ENCODE results near the gene ZNRF3. TPM values are rescaled to one million over a fixed set of nuclear protein-coding genes. Genes with fewer than 3 reads are reported as not detected.

ZNRF3 gene
- polyA plus RNA-seq, 1 donor from 2014 or later: 2.9 TPM

- H3K9ac ChIP-seq (ENCODE audit: low read length): no peak overlapping the region
- H3K9me3 ChIP-seq (ENCODE audit: low read length): no peaks in the 10 kb centered on the region
- TF ChIP-seq MXI1 (conservative IDR thresholded peaks at IDR 0.05; ENCODE audit: poor library complexity, severe bottlenecking) (no peak), EZH2 (IDR thresholded peaks at IDR 0.05; ENCODE audit: borderline replicate concordance, insufficient read depth, low read length, poor library complexity, severe bottlenecking) (no peak), EP300 (conservative IDR thresholded peaks at IDR 0.05; ENCODE audit: poor library complexity, severe bottlenecking) (no peak), CTCF (IDR thresholded peaks at IDR 0.05; ENCODE audit: poor library complexity, severe bottlenecking) (no peak), RAD21 (conservative IDR thresholded peaks at IDR 0.05) (no peak), SMC3 (conservative IDR thresholded peaks at IDR 0.05; ENCODE audit: poor library complexity) (no peak), TAF1 (IDR thresholded peaks at IDR 0.05; ENCODE audit: low read depth) (no peak), REST (IDR thresholded peaks at IDR 0.05; ENCODE audit: borderline replicate concordance) (no peak), POLR2AphosphoS5 (IDR thresholded peaks at IDR 0.05) (no peak)
- no peak overlapping the region for H3K4me2 ChIP-seq (ENCODE audit: low read length)
- H3F3A ChIP-seq (ENCODE audit: insufficient read depth, low read length, poor library complexity, severe bottlenecking): no peaks in the 10 kb centered on the region
- no peaks in the 10 kb centered on the region for H3K27me3 ChIP-seq (ENCODE audit: insufficient read depth, low read depth, low read length)
- H3K9me2 ChIP-seq (ENCODE audit: insufficient read depth, low read length): no peaks in the 10 kb centered on the region
- no peaks in the 10 kb centered on the region for H3K79me2 ChIP-seq (replicated peaks; ENCODE audit: insufficient read depth, low read length)
- H3K4me3 ChIP-seq (ENCODE audit: low read length): no peak overlapping the region
- no peaks in the 10 kb centered on the region for H3K36me3 ChIP-seq (ENCODE audit: insufficient read depth, low read length)
- no peaks in the 10 kb centered on the region for H4K20me1 ChIP-seq (ENCODE audit: insufficient read depth)
- H2AFZ ChIP-seq (ENCODE audit: low read depth, low read length): no peak overlapping the region
- no peak overlapping the region for H3K27ac ChIP-seq (ENCODE audit: low read length)
Observed at GRCh38 chr22:28923826-28924732, 40.7 kb downstream of the ZNRF3 start.

- Histone ChIP-seq H4K20me1 (ENCODE audit: insufficient read depth) (no peaks in the 10 kb centered on the region), H3K79me2 (replicated peaks; ENCODE audit: insufficient read depth, low read length) (no peaks in the 10 kb centered on the region), H3K9ac (ENCODE audit: low read length) (no peak overlapping the region)
Observed at GRCh38 chr22:28925916-28926315, 42.5 kb downstream of the ZNRF3 start.

More at GRCh38 chr22:28925916-28926315, 42.5 kb downstream of the ZNRF3 start:
- Histone ChIP-seq H3K36me3 (ENCODE audit: insufficient read depth, low read length) (no peaks in the 10 kb centered on the region), H3K9me3 (ENCODE audit: low read length) (no peaks in the 10 kb centered on the region), H3K27me3 (ENCODE audit: insufficient read depth, low read depth, low read length) (no peaks in the 10 kb centered on the region), H3F3A (ENCODE audit: insufficient read depth, low read length, poor library complexity, severe bottlenecking) (no peaks in the 10 kb centered on the region), H3K27ac (ENCODE audit: low read length) (no peak overlapping the region), H2AFZ (ENCODE audit: low read depth, low read length) (no peak overlapping the region), H3K4me3 (ENCODE audit: low read length) (no peak overlapping the region), H3K4me2 (ENCODE audit: low read length) (no peak overlapping the region), H3K9me2 (ENCODE audit: insufficient read depth, low read length) (no peaks in the 10 kb centered on the region)
- no peak for TF ChIP-seq REST (IDR thresholded peaks at IDR 0.05; ENCODE audit: borderline replicate concordance)
- TF ChIP-seq RAD21 (conservative IDR thresholded peaks at IDR 0.05): no peak
- no peak for TF ChIP-seq EZH2 (IDR thresholded peaks at IDR 0.05; ENCODE audit: borderline replicate concordance, insufficient read depth, low read length, poor library complexity, severe bottlenecking)
- no peak for TF ChIP-seq MXI1 (conservative IDR thresholded peaks at IDR 0.05; ENCODE audit: poor library complexity, severe bottlenecking)
- TF ChIP-seq CTCF (IDR thresholded peaks at IDR 0.05; ENCODE audit: poor library complexity, severe bottlenecking): no peak
- no peak for TF ChIP-seq POLR2AphosphoS5 (IDR thresholded peaks at IDR 0.05)
- TF ChIP-seq TAF1 (IDR thresholded peaks at IDR 0.05; ENCODE audit: low read depth): no peak
- TF ChIP-seq EP300 (conservative IDR thresholded peaks at IDR 0.05; ENCODE audit: poor library complexity, severe bottlenecking): no peak
- TF ChIP-seq SMC3 (conservative IDR thresholded peaks at IDR 0.05; ENCODE audit: poor library complexity): no peak
